ENCODE results near the gene BCKDHA.

DNA sequence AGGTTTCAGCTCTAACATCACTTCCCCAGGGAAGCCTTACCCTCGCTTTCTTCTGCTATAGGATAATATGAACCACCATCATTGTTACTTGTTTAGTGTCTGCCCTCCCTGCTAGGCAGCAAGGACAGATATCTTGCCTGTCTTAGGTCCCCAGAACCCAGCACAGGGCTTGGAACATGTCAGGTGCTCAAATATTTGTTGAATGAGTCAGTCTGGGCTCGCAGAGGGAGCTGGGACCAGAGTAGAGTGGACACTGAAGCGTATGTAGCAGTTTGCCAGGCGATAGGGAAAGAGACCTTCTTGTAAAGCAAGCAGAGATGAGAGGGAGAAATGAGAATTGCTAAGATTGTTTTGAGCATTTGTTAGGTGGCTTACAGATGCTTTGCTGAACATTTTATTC, 11.7 kb downstream of the BCKDHA start:
- TF ChIP-seq, protein P1, sequence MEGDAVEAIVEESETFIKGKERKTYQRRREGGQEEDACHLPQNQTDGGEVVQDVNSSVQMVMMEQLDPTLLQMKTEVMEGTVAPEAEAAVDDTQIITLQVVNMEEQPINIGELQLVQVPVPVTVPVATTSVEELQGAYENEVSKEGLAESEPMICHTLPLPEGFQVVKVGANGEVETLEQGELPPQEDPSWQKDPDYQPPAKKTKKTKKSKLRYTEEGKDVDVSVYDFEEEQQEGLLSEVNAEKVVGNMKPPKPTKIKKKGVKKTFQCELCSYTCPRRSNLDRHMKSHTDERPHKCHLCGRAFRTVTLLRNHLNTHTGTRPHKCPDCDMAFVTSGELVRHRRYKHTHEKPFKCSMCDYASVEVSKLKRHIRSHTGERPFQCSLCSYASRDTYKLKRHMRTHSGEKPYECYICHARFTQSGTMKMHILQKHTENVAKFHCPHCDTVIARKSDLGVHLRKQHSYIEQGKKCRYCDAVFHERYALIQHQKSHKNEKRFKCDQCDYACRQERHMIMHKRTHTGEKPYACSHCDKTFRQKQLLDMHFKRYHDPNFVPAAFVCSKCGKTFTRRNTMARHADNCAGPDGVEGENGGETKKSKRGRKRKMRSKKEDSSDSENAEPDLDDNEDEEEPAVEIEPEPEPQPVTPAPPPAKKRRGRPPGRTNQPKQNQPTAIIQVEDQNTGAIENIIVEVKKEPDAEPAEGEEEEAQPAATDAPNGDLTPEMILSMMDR (IDR thresholded peaks at IDR 0.05; ENCODE audit: insufficient read depth, low read depth, low read length) = no peak
- TF ChIP-seq EZH2 (IDR thresholded peaks at IDR 0.05; ENCODE audit: insufficient read depth, low read length) = no peak

Measured in astrocyte (in vitro differentiated cells and primary cell).